IMR-90 (cell line): ENCODE results near the gene TENM4. TPM values are rescaled to one million over a fixed set of nuclear protein-coding genes. Genes with fewer than 3 reads are reported as not detected.

ENCODE experiments used
- ATAC-seq: fragments of 200-7000 bp; cut with Tn5 transposase; 2 replicates; pipeline ENCODE4 v1.9.1; 2020; ENCODE audit warnings: low read depth, mild to moderate bottlenecking, moderate library complexity
- BruUV-seq: library from RNA; stranded (reverse); fragments of 400-500 nt; replicated peaks from 2 replicates; lab custom pipeline; 2021; lab: Mats Ljungman, UMichigan
- CTCF ChIA-PET: fragments of 300-600 bp; formaldehyde crosslinking; extraction: SDS; loops from one replicate; lab custom pipeline; 2021; ENCODE audit warnings: antibody characterized with exemption; lab: Yijun Ruan, JAX
- POLR2A ChIA-PET: fragments of 300-600 bp; sonication (Branson Sonifier 250); formaldehyde crosslinking; loops from one replicate; lab custom pipeline; 2022; ENCODE audit warnings: antibody characterized with exemption; ENCODE audit not compliant: unreplicated experiment; lab: Charles Lee
- DNase-seq: peaks from one replicate; pipeline ENCODE4 v3.0.0; 2013
- H2AFZ ChIP-seq: replicated peaks from 2 replicates; pipeline ENCODE3; 2013; ENCODE audit warnings: low read length, mild to moderate bottlenecking; ENCODE audit not compliant: poor library complexity
- H2AK5ac ChIP-seq: 2 replicates; pipeline ENCODE4 v1.6.1; 2013; ENCODE audit warnings: low read depth, low read length, inconsistent platforms
- H2AK9ac ChIP-seq: replicated peaks from 2 replicates; pipeline ENCODE3; 2013; ENCODE audit warnings: mild to moderate bottlenecking, low read depth, low read length, moderate library complexity; ENCODE audit not compliant: poor library complexity
- H2BK120ac ChIP-seq: 2 replicates; pipeline ENCODE4 v1.6.1; 2013; ENCODE audit warnings: low read depth, low read length, inconsistent platforms
- H2BK15ac ChIP-seq: 3 replicates; pipeline ENCODE4 v1.6.1; 2013; ENCODE audit warnings: low read depth, low read length, inconsistent platforms
- H2BK20ac ChIP-seq: 2 replicates; pipeline ENCODE4 v1.6.1; 2013; ENCODE audit warnings: low read depth, mild to moderate bottlenecking, inconsistent platforms, low read length, moderate library complexity
- H2BK5ac ChIP-seq: 2 replicates; pipeline ENCODE4 v1.6.1; 2013; ENCODE audit warnings: mild to moderate bottlenecking, low read depth, low read length, inconsistent platforms; ENCODE audit not compliant: poor library complexity, severe bottlenecking
- H3K14ac ChIP-seq: replicated peaks from 2 replicates; pipeline ENCODE4 v1.6.1; 2013; ENCODE audit warnings: low read depth, low read length, inconsistent platforms
- H3K18ac ChIP-seq: 2 replicates; pipeline ENCODE4 v1.6.1; 2013; ENCODE audit warnings: low read depth, low read length, control low read depth
- H3K23ac ChIP-seq: 2 replicates; pipeline ENCODE4 v1.6.1; 2013; ENCODE audit warnings: low read depth, low read length, inconsistent platforms
- H3K27ac ChIP-seq: 2 replicates; pipeline ENCODE4 v1.5.1; 2013; ENCODE audit warnings: mild to moderate bottlenecking, control low read depth, low read length; ENCODE audit not compliant: insufficient read depth
- H3K27me3 ChIP-seq: 2 replicates; pipeline ENCODE4 v1.6.1; 2013; ENCODE audit warnings: low read length; ENCODE audit not compliant: control insufficient read depth, insufficient read depth
- H3K36me3 ChIP-seq: 2 replicates; pipeline ENCODE4 v1.6.1; 2013; ENCODE audit warnings: low read length, mixed read lengths; ENCODE audit not compliant: control insufficient read depth, insufficient read depth
- H3K4ac ChIP-seq: 2 replicates; pipeline ENCODE4 v1.6.1; 2013; ENCODE audit warnings: low read depth, low read length, inconsistent platforms
- H3K4me1 ChIP-seq: 2 replicates; pipeline ENCODE4 v1.6.1; 2013; ENCODE audit warnings: low read length, mixed read lengths; ENCODE audit not compliant: control insufficient read depth, insufficient read depth
- H3K4me2 ChIP-seq: 2 replicates; pipeline ENCODE4 v1.6.1; 2013; ENCODE audit warnings: low read depth, mild to moderate bottlenecking, control low read depth, low read length, moderate library complexity
- H3K4me3 ChIP-seq: 2 replicates; pipeline ENCODE4 v1.5.1; 2013; ENCODE audit warnings: low read depth, mild to moderate bottlenecking, control low read depth, low read length, moderate library complexity; ENCODE audit not compliant: insufficient read depth
- H3K56ac ChIP-seq: 2 replicates; pipeline ENCODE4 v1.6.1; 2013; ENCODE audit warnings: low read length, inconsistent platforms; ENCODE audit not compliant: insufficient read depth; ENCODE audit errors: extremely low read depth
- H3K79me1 ChIP-seq, 2 experiments: 2 replicates each; pipeline ENCODE4 v1.6.1; 2013; ENCODE audit warnings: low read length in 2 of 2, inconsistent platforms in 1 of 2, low read depth in 1 of 2
- H3K9ac ChIP-seq: 2 replicates; pipeline ENCODE4 v1.6.1; 2013; ENCODE audit warnings: low read depth, low read length, control low read depth
- H3K9me1 ChIP-seq: 2 replicates; pipeline ENCODE4 v1.6.1; 2013; ENCODE audit warnings: low read length, inconsistent platforms; ENCODE audit not compliant: insufficient read depth
- H3K9me3 ChIP-seq: 2 replicates; pipeline ENCODE4 v1.6.1; 2013; ENCODE audit warnings: low read length; ENCODE audit not compliant: control insufficient read depth, insufficient read depth
- H4K20me1 ChIP-seq: 2 replicates; pipeline ENCODE4 v1.6.1; 2013; ENCODE audit warnings: low read length, inconsistent platforms; ENCODE audit not compliant: insufficient read depth
- H4K5ac ChIP-seq: 2 replicates; pipeline ENCODE4 v1.6.1; 2013; ENCODE audit warnings: mild to moderate bottlenecking, low read depth, low read length, control low read depth
- H4K8ac ChIP-seq, 2 experiments: 2 replicates each; pipeline ENCODE4 v1.6.1; 2013; ENCODE audit warnings: low read depth in 2 of 2, low read length in 2 of 2, control low read depth in 1 of 2, inconsistent platforms in 1 of 2
- H4K91ac ChIP-seq: 2 replicates; pipeline ENCODE4 v1.6.1; 2013; ENCODE audit warnings: low read depth, low read length, inconsistent platforms; ENCODE audit not compliant: insufficient read depth
- BHLHE40 ChIP-seq: fragments of 150-350 bp; IDR thresholded peaks from 2 replicates; pipeline ENCODE4 v1.6.1; 2016; ENCODE audit warnings: mild to moderate bottlenecking, low read depth, low read length
- CEBPB ChIP-seq: IDR thresholded peaks from 2 replicates; pipeline ENCODE4 v1.6.1; 2012; ENCODE audit warnings: low read depth, low read length, improper control_type of control experiment
- CHD1 ChIP-seq: IDR thresholded peaks from 2 replicates; pipeline ENCODE4 v1.6.1; 2012; ENCODE audit warnings: low read depth, low read length, improper control_type of control experiment
- CTCF ChIP-seq: conservative IDR thresholded peaks from 2 replicates; pipeline ENCODE4 v1.5.1; 2012; ENCODE audit warnings: mild to moderate bottlenecking, low read depth, low read length, improper control_type of control experiment
- ELK1 ChIP-seq: fragments of 150-350 bp; IDR thresholded peaks from 2 replicates; pipeline ENCODE4 v1.6.1; 2016; ENCODE audit warnings: low read depth, mild to moderate bottlenecking, low read length, moderate library complexity, borderline replicate concordance
- FOS ChIP-seq: fragments of 150-350 bp; IDR thresholded peaks from 2 replicates; pipeline ENCODE4 v1.6.1; 2016; ENCODE audit warnings: low read depth, low read length
- MAFK ChIP-seq: IDR thresholded peaks from 2 replicates; pipeline ENCODE4 v1.6.1; 2012; ENCODE audit warnings: low read depth, low read length, improper control_type of control experiment
- MAZ ChIP-seq: IDR thresholded peaks from 2 replicates; pipeline ENCODE4 v1.6.1; 2012; ENCODE audit warnings: low read depth, mild to moderate bottlenecking, low read length, improper control_type of control experiment, moderate library complexity, borderline replicate concordance
- MXI1 ChIP-seq: IDR thresholded peaks from 2 replicates; pipeline ENCODE4 v1.6.1; 2012; ENCODE audit warnings: low read depth, mild to moderate bottlenecking, low read length, moderate library complexity, borderline replicate concordance
- NFE2L2 ChIP-seq: fragments of 150-350 bp; IDR thresholded peaks from 2 replicates; pipeline ENCODE4 v1.6.1; 2016; ENCODE audit warnings: low read depth, mild to moderate bottlenecking, low read length
- POLR2A ChIP-seq: IDR thresholded peaks from 2 replicates; pipeline ENCODE4 v1.6.1; 2012; ENCODE audit warnings: mild to moderate bottlenecking, low read depth, low read length
- RAD21 ChIP-seq: IDR thresholded peaks from 2 replicates; pipeline ENCODE4 v1.6.1; 2012; ENCODE audit warnings: low read length, improper control_type of control experiment
- RCOR1 ChIP-seq: IDR thresholded peaks from 2 replicates; pipeline ENCODE4 v1.6.1; 2012; ENCODE audit warnings: mild to moderate bottlenecking, low read length, improper control_type of control experiment; ENCODE audit not compliant: insufficient replicate concordance
- RFX5 ChIP-seq: IDR thresholded peaks from 2 replicates; pipeline ENCODE4 v1.8.0; 2012; ENCODE audit warnings: low read depth, mild to moderate bottlenecking, low read length, moderate library complexity
- SMC3 ChIP-seq: fragments of 150-350 bp; IDR thresholded peaks from 2 replicates; pipeline ENCODE4 v1.6.1; 2016; ENCODE audit warnings: low read depth, mild to moderate bottlenecking, antibody characterized with exemption, low read length, moderate library complexity
- USF2 ChIP-seq: fragments of 150-350 bp; IDR thresholded peaks from 2 replicates; pipeline ENCODE4 v1.6.1; 2017; ENCODE audit warnings: mild to moderate bottlenecking, antibody characterized with exemption, low read length, low read depth
- WGBS, 2 experiments: methylation state at CpG; one replicate each; pipeline versions ENCODE4 v1.1.5 to v1.1.7; 2013; ENCODE audit warnings: missing lambda C conversion rate in 2 of 2; ENCODE audit not compliant: insufficient read length in 1 of 2; ENCODE audit errors: extremely low coverage in 2 of 2; 5-methylcytosine and 5-hydroxymethylcytosine counted together
- dilution Hi-C: fragments of 300-500 bp; cut with HindIII; formaldehyde crosslinking; loops from one replicate; pipeline ENCODE4 v1.14.3; 2018; ENCODE audit warnings: low sequenced_read_pairs; ENCODE audit not compliant: unreplicated experiment
- in situ Hi-C: fragments of 300-500 bp; cut with MboI; formaldehyde crosslinking; loops from 3 replicates; pipeline ENCODE4 v1.14.3; 2019; ENCODE audit warnings: low sequenced_read_pairs, inconsistent platforms, mixed read lengths
- intact Hi-C: fragments of 100-400 bp; cut with micrococcal nuclease; formaldehyde crosslinking; loops from 2 replicates; pipeline ENCODE4 v1.10.0; 2022
- polyA plus RNA-seq, 3 experiments: library from polyadenylated mRNA; depleted of rRNA; stranded (reverse); fragments of >200 nt; gene quantifications; 2 replicates each; pipeline ENCODE4 v1.2.3, GENCODE V29; 2012; ENCODE audit warnings: low replicate concordance in 1 of 3
- total RNA-seq: library from RNA; depleted of rRNA; stranded (reverse); fragments of >200 nt; gene quantifications from 2 replicates; pipeline ENCODE4 v1.2.3, GENCODE V29; 2012

TENM4 gene
- total and polyA plus RNA-seq, 2 of the 4 experiments (the other 2 are of a cell fraction) = 7.4 to 9.0 TPM

- H3K4me2 ChIP-seq = no peak overlapping the region
- ATAC-seq (no peak), DNase-seq (no peak)
- H3K9me3 ChIP-seq = no peaks in the 10 kb centered on the region
- H3K36me3 ChIP-seq = peaks cover 3% of the 10 kb centered on the region; the same call in 1 of the 2 replicates
- intact Hi-C loops = no loop called here
- H3K9ac ChIP-seq = no peak overlapping the region
- no peaks in the 10 kb centered on the region for H3K79me1 ChIP-seq
- ChIA-PET CTCF (interaction anchor here (0.6 to 1.1 kb wide), 2 partner anchors 11 to 16 kb away, joined by 4 to 6 read pairs; no protein-coding TSS in a partner anchor), POLR2A (no interaction called here)
- BruUV-seq = no TSS peak
- peaks cover 4% of the 10 kb centered on the region for H3K9me1 ChIP-seq
- no peak overlapping the region for H2AFZ ChIP-seq
- no peak overlapping the region for H4K8ac ChIP-seq
- no peak overlapping the region for H3K56ac ChIP-seq
- H3K14ac ChIP-seq = no peak overlapping the region
- H2AK9ac ChIP-seq = no peak overlapping the region
- H2BK15ac ChIP-seq = no peak overlapping the region
- H3K27me3 ChIP-seq = no peaks in the 10 kb centered on the region
- dilution Hi-C loops = no loop called here
- H2AK5ac ChIP-seq = no peak overlapping the region
- H3K27ac ChIP-seq = no peak overlapping the region
- H2BK120ac ChIP-seq = no peak overlapping the region
- no peak overlapping the region for H3K4ac ChIP-seq
- no peak overlapping the region for H4K5ac ChIP-seq
- in situ Hi-C loops = no loop called here
- H2BK20ac ChIP-seq = no peak overlapping the region
- WGBS, 2 experiments = 91% methylated on average over 4 of the region's 5 CpGs; no CpG with 5 or more reads in 1 of the 2 experiments
- H3K18ac ChIP-seq = no peak overlapping the region
- no peak for TF ChIP-seq USF2
- TF ChIP-seq CEBPB = no peak
- TF ChIP-seq CHD1 = no peak
- TF ChIP-seq SMC3 = no peak
- TF ChIP-seq RAD21 = no peak
- TF ChIP-seq FOS = no peak
- TF ChIP-seq BHLHE40 = no peak
- TF ChIP-seq RCOR1 = no peak
- TF ChIP-seq RFX5 = no peak
- TF ChIP-seq MXI1 = no peak
- no peak for TF ChIP-seq CTCF
- no peak for TF ChIP-seq MAFK
- TF ChIP-seq ELK1 = no peak
- no peak for TF ChIP-seq NFE2L2
- no peak for TF ChIP-seq MAZ
- no peak for TF ChIP-seq POLR2A
- peaks cover 5% of the 10 kb centered on the region for H3K4me1 ChIP-seq
- no peak overlapping the region for H2BK5ac ChIP-seq
- H3K23ac ChIP-seq = no peak overlapping the region
- no peak overlapping the region for H3K4me3 ChIP-seq
- H4K20me1 ChIP-seq = no peaks in the 10 kb centered on the region
- no peak overlapping the region for H4K91ac ChIP-seq
Measured at GRCh38 chr11:78846269-78846668, 594.6 kb downstream of the TENM4 start.
